Measurements from ENCODE around the gene STAG2.
"Not testable (repeated sequence)": the region's sequence is repeated elsewhere in the genome, so short reads cannot be mapped to it uniquely, and the experiment has no call there.

Gene STAG2

GRCh38 chrX:124035657-124036056 is 74.2 kb downstream of the STAG2 start:
- no peak for DNase-seq (ENCODE audit: low read depth in 2 of 2)

GRCh38 chrX:124042042-124042441 is 80.5 kb downstream of the STAG2 start:
- DNase-seq (ENCODE audit: low read depth in 2 of 2): no peak

- DNase-seq (ENCODE audit: low read depth in 2 of 2): no peak
Observed at GRCh38 chrX:124045109-124045508, 83.6 kb downstream of the STAG2 start.

- DNase-seq (ENCODE audit: low read depth in 2 of 2): not testable (repeated sequence)
Observed at GRCh38 chrX:124084417-124084816, 122.9 kb downstream of the STAG2 start.

GRCh38 chrX:124085063-124085462 is 123.6 kb downstream of the STAG2 start:
- no peak for DNase-seq (ENCODE audit: low read depth in 2 of 2)

- DNase-seq (ENCODE audit: low read depth in 2 of 2): no peak
Observed at GRCh38 chrX:124086411-124086810, 124.9 kb downstream of the STAG2 start.

GRCh38 chrX:124087000-124087746 is 125.7 kb downstream of the STAG2 start:
- no peak for DNase-seq (ENCODE audit: low read depth in 2 of 2)

GRCh38 chrX:124093222-124093621 is 131.7 kb downstream of the STAG2 start:
- DNase-seq (ENCODE audit: low read depth in 2 of 2): no peak

GRCh38 chrX:124097116-124097515 is 135.6 kb downstream of the STAG2 start:
- no peak for DNase-seq (ENCODE audit: low read depth in 2 of 2)

GRCh38 chrX:124098089-124098488 is 136.6 kb downstream of the STAG2 start:
- DNase-seq (ENCODE audit: low read depth in 2 of 2): peak in 1 of 2 experiments; percentile 0

GRCh38 chrX:124103966-124104365 is 142.5 kb downstream of the STAG2 start:
- DNase-seq (ENCODE audit: low read depth in 2 of 2): no peak

- DNase-seq (ENCODE audit: low read depth in 2 of 2): not testable (repeated sequence)
Observed at GRCh38 chrX:124104512-124104911, 143.0 kb downstream of the STAG2 start.

GRCh38 chrX:124113621-124114600 is 152.4 kb downstream of the STAG2 start:
- DNase-seq (ENCODE audit: low read depth in 2 of 2): no peak

- DNase-seq (ENCODE audit: low read depth in 2 of 2): no peak
Observed at GRCh38 chrX:124117325-124117724, 155.8 kb downstream of the STAG2 start.

GRCh38 chrX:124125471-124125870 is 164.0 kb downstream of the STAG2 start:
- no peak for DNase-seq (ENCODE audit: low read depth in 2 of 2)

- no peak for DNase-seq (ENCODE audit: low read depth in 2 of 2)
Observed at GRCh38 chrX:124127496-124127895, 166.0 kb downstream of the STAG2 start.

GRCh38 chrX:124132437-124132836 is 170.9 kb downstream of the STAG2 start:
- DNase-seq (ENCODE audit: low read depth in 2 of 2): not testable (repeated sequence)

GRCh38 chrX:124145749-124146148 is 184.2 kb downstream of the STAG2 start:
- DNase-seq (ENCODE audit: low read depth in 2 of 2): no peak

- DNase-seq (ENCODE audit: low read depth in 2 of 2): no peak
Observed at GRCh38 chrX:124151195-124151594, 189.7 kb downstream of the STAG2 start.

All from fibroblast of skin of left biceps (primary cell).